Activated CD8-positive, alpha-beta memory T cell treated with anti-CD3 and anti-CD28 coated beads for 1 hour (primary cell): Measurements from ENCODE around the gene FMNL3.
"Not testable (repeated sequence)": the region's sequence is repeated elsewhere in the genome, so short reads cannot be mapped to it uniquely, and the experiment has no call there.

ENCODE experiments used
- DNase-seq, 2 donors: peaks; one replicate each; pipeline ENCODE4 v3.0.0-alpha.2; 2020; ENCODE audit warnings: low read depth in 1 of 2; ENCODE audit errors: extremely low read depth in 1 of 2

FMNL3 gene

GRCh38 chr12:49717800-49718199 lies 10.6 kb upstream of the FMNL3 start:
- not testable (repeated sequence) for DNase-seq

GRCh38 chr12:49716553-49716952 lies 9.3 kb upstream of the FMNL3 start:
- no peak for DNase-seq

- DNase-seq = not testable (repeated sequence)
These were observed 6.7 kb upstream of the FMNL3 start for GRCh38 chr12:49713952-49714351.

GRCh38 chr12:49708851-49709250 lies 1.6 kb upstream of the FMNL3 start:
- no peak for DNase-seq

- no peak for DNase-seq
These were observed 575 bp upstream of the FMNL3 start for GRCh38 chr12:49707812-49708147.

GRCh38 chr12:49706351-49707127 lies 666 bp downstream of the FMNL3 start:
- peak in 1 of 2 donors; percentile 5 for DNase-seq

- no peak for DNase-seq
These were observed 1.6 kb downstream of the FMNL3 start for GRCh38 chr12:49705479-49706134.

- peak; percentile 17 to 22 for DNase-seq
These were observed 3.5 kb downstream of the FMNL3 start for GRCh38 chr12:49703647-49704137.

GRCh38 chr12:49702676-49703215 lies 4.5 kb downstream of the FMNL3 start:
- no peak for DNase-seq

- DNase-seq = no peak
These were observed 5.2 kb downstream of the FMNL3 start for GRCh38 chr12:49702009-49702408.

GRCh38 chr12:49698619-49699545 lies 8.3 kb downstream of the FMNL3 start:
- DNase-seq = peak in 1 of 2 donors; percentile 5

GRCh38 chr12:49697808-49698207 lies 9.4 kb downstream of the FMNL3 start:
- no peak for DNase-seq

GRCh38 chr12:49696723-49697122 lies 10.5 kb downstream of the FMNL3 start:
- no peak for DNase-seq

- no peak for DNase-seq
These were observed 13.2 kb downstream of the FMNL3 start for GRCh38 chr12:49693931-49694444.

GRCh38 chr12:49692851-49693250 lies 14.4 kb downstream of the FMNL3 start:
- DNase-seq = no peak

GRCh38 chr12:49689785-49690184 lies 17.4 kb downstream of the FMNL3 start:
- no peak for DNase-seq

- no peak for DNase-seq
These were observed 18.0 kb downstream of the FMNL3 start for GRCh38 chr12:49689237-49689636.

- DNase-seq = no peak
These were observed 19.3 kb downstream of the FMNL3 start for GRCh38 chr12:49687941-49688340.

- no peak for DNase-seq
These were observed 22.8 kb downstream of the FMNL3 start for GRCh38 chr12:49684310-49684854.

- DNase-seq = no peak
These were observed 23.5 kb downstream of the FMNL3 start for GRCh38 chr12:49683599-49684309.
